RWPE2 (cell line): Measurements from ENCODE around the gene STX3.

ENCODE experiments used
- ATAC-seq: fragments of 200-7000 bp; cut with Tn5 transposase; 3 replicates; pipeline ENCODE4 v1.9.1; 2021; ENCODE audit warnings: low read depth
- DNase-seq: peaks from one replicate; pipeline ENCODE4 v3.0.0-alpha.2; 2020; ENCODE audit warnings: low spot score
- H3K27ac ChIP-seq: fragments of 450-650 bp; 2 replicates; pipeline ENCODE4 v1.5.1; 2017; ENCODE audit warnings: mild to moderate bottlenecking; ENCODE audit not compliant: poor library complexity, severe bottlenecking
- H3K27me3 ChIP-seq: fragments of 250-450 bp; sonication (Bioruptor Pico); 2 replicates; pipeline ENCODE4 v1.5.1; 2021; ENCODE audit warnings: mild to moderate bottlenecking, moderate library complexity; ENCODE audit not compliant: insufficient read depth, poor library complexity, severe bottlenecking
- H3K36me3 ChIP-seq: fragments of 250-450 bp; sonication (Bioruptor Pico); 2 replicates; pipeline ENCODE4 v1.5.1; 2020; ENCODE audit warnings: low read depth, mild to moderate bottlenecking, moderate library complexity
- H3K4me1 ChIP-seq: fragments of 250-450 bp; sonication (Bioruptor Pico); 2 replicates; pipeline ENCODE4 v1.5.1; 2021; ENCODE audit warnings: mild to moderate bottlenecking, moderate library complexity; ENCODE audit not compliant: insufficient read depth, poor library complexity, severe bottlenecking
- H3K4me3 ChIP-seq: fragments of 250-450 bp; sonication (Bioruptor Pico); 2 replicates; pipeline ENCODE4 v1.5.1; 2021; ENCODE audit warnings: mild to moderate bottlenecking, moderate library complexity; ENCODE audit not compliant: severe bottlenecking
- H3K9me3 ChIP-seq: fragments of 250-450 bp; sonication (Bioruptor Pico); 2 replicates; pipeline ENCODE4 v1.5.1; 2021; ENCODE audit warnings: mild to moderate bottlenecking, moderate library complexity; ENCODE audit not compliant: severe bottlenecking
- CTCF ChIP-seq: fragments of 450-650 bp; IDR thresholded peaks from one replicate; pipeline ENCODE4 v1.5.1; 2017; ENCODE audit warnings: mild to moderate bottlenecking, moderate library complexity; ENCODE audit not compliant: poor library complexity, severe bottlenecking

Gene STX3

GRCh38 chr11:59833602-59834001 is 78.4 kb downstream of the STX3 start:
- Histone ChIP-seq H3K4me3 (no peak overlapping the region), H3K36me3 (no peaks in the 10 kb centered on the region), H3K27me3 (no peaks in the 10 kb centered on the region), H3K4me1 (no peaks in the 10 kb centered on the region), H3K27ac (no peak overlapping the region), H3K9me3 (no peaks in the 10 kb centered on the region)
- DNase-seq = no peak
- no peak for ATAC-seq
- no peak for TF ChIP-seq CTCF

- Histone ChIP-seq H3K27me3 (no peaks in the 10 kb centered on the region), H3K27ac (no peak overlapping the region), H3K36me3 (no peaks in the 10 kb centered on the region), H3K9me3 (no peaks in the 10 kb centered on the region), H3K4me3 (no peak overlapping the region), H3K4me1 (no peaks in the 10 kb centered on the region)
- TF ChIP-seq CTCF = no peak
- ATAC-seq (no peak), DNase-seq (no peak)
Observed at GRCh38 chr11:59839615-59840014, 84.4 kb downstream of the STX3 start.

- no peaks in the 10 kb centered on the region for H3K27me3 ChIP-seq
- no peak overlapping the region for H3K27ac ChIP-seq
- ATAC-seq (no peak), DNase-seq (no peak)
- no peak overlapping the region for H3K4me3 ChIP-seq
- no peaks in the 10 kb centered on the region for H3K4me1 ChIP-seq
- no peaks in the 10 kb centered on the region for H3K9me3 ChIP-seq
- no peak for TF ChIP-seq CTCF
- H3K36me3 ChIP-seq = no peaks in the 10 kb centered on the region
Observed at GRCh38 chr11:59841514-59841913, 86.3 kb downstream of the STX3 start.

- Histone ChIP-seq H3K36me3 (no peaks in the 10 kb centered on the region), H3K4me3 (no peak overlapping the region), H3K4me1 (no peaks in the 10 kb centered on the region), H3K27ac (no peak overlapping the region), H3K9me3 (no peaks in the 10 kb centered on the region), H3K27me3 (no peaks in the 10 kb centered on the region)
- DNase-seq = no peak
- no peak for ATAC-seq
- TF ChIP-seq CTCF = no peak
Observed at GRCh38 chr11:59842316-59842715, 87.1 kb downstream of the STX3 start.

- ATAC-seq = no peak
- no peak within 1 kb of the TSS for H3K4me3 ChIP-seq
- TF ChIP-seq CTCF = no peak
- DNase-seq = no peak
- no peaks in the 10 kb centered on the region for H3K36me3 ChIP-seq
- no peak within 1 kb of the TSS for H3K27ac ChIP-seq
- no peaks in the 10 kb centered on the region for H3K27me3 ChIP-seq
- no peaks in the 10 kb centered on the region for H3K4me1 ChIP-seq
- no peaks in the 10 kb centered on the region for H3K9me3 ChIP-seq
Observed at GRCh38 chr11:59845399-59845798, 90.2 kb downstream of the STX3 start, which contains the start of gene CBLIF. Gene CBLIF (minus strand): TSS chr11:59845499. CDS start chr11:59845453, 46 bp downstream.
